GM12873 (cell line): Measurements from ENCODE around the gene ENOX1.
A peak's percentile ranks its signal among the peaks of the same experiment; 100 is the strongest.

ENCODE experiments used
- TF ChIP-seq, protein P1 (sequence below): IDR thresholded peaks from 2 replicates; pipeline ENCODE4 v1.5.1; 2012; ENCODE audit warnings: low read depth, mild to moderate bottlenecking, moderate library complexity, low read length, control low read depth; ENCODE audit not compliant: insufficient read depth; ENCODE audit errors: missing control alignments

Gene ENOX1

GRCh38 chr13:43797869-43798268, 11.1 kb upstream of the ENOX1 start:
- TF ChIP-seq, protein P1, sequence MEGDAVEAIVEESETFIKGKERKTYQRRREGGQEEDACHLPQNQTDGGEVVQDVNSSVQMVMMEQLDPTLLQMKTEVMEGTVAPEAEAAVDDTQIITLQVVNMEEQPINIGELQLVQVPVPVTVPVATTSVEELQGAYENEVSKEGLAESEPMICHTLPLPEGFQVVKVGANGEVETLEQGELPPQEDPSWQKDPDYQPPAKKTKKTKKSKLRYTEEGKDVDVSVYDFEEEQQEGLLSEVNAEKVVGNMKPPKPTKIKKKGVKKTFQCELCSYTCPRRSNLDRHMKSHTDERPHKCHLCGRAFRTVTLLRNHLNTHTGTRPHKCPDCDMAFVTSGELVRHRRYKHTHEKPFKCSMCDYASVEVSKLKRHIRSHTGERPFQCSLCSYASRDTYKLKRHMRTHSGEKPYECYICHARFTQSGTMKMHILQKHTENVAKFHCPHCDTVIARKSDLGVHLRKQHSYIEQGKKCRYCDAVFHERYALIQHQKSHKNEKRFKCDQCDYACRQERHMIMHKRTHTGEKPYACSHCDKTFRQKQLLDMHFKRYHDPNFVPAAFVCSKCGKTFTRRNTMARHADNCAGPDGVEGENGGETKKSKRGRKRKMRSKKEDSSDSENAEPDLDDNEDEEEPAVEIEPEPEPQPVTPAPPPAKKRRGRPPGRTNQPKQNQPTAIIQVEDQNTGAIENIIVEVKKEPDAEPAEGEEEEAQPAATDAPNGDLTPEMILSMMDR, result no peak

DNA sequence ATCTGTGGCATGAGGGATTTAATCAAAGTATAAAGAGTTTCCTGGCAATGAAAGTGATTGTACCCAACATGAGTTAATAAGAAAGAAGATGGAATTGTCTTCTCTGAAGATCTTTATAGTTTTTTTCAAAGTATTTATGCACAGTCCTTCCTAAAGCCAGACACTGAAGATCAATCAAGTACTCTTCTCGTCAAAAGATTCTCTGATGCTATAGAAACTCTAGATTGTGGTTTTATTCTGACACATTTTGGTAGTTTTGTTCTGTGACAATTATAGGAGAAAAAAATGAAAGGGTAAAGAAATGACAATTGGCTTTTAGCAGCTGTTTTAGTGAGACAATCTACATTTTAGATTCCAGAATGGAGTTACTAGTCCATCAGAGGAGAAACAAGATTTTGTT, 10.4 kb upstream of the ENOX1 start:
- TF ChIP-seq, protein P1, result no peak

DNA sequence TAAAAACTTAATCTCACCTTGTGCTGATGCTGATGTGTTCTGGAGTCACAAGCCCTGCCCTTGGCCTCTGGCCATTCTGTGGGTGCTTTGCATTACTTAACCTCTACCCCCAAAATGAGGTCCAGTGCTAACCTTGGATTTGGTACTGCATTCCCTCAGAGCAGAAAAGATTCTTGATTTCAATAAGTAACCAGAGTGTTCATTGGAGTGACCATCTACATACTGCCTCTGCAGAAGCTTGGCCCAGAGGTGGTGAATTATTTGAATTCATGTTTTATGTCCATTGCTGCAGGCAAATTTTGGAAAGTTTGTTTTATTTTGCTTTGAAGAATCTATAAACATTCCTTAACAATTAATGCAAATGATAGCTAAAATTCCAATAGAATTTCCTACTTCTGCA, 7.6 kb upstream of the ENOX1 start:
- TF ChIP-seq, protein P1, result no peak

GRCh38 chr13:43792076-43792881, 5.5 kb upstream of the ENOX1 start:
- TF ChIP-seq, protein P1, result no peak

- TF ChIP-seq, protein P1, result peak; percentile 48
Measured at GRCh38 chr13:43787997-43788396, 1.2 kb upstream of the ENOX1 start.

DNA sequence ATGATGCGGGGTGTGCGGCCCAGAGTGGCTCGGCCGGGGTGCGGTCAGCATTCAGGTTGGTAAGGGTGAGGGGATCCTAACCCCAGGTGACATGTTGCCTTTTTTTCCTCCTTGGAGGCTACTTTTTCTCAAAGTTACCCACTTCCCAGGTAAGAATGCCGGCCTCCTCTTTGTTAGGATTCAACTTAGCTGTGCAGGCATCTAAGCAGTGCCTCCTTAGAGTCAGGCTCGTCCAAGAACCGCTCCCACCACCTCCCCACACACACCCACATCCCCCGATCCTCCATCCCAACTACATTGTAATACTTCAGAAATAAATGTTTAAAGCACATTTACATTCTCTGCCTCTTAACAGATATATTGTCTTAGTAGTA, 733 bp upstream of the ENOX1 start:
- TF ChIP-seq, protein P1, result no peak

- TF ChIP-seq, protein P1, result no peak
Measured at GRCh38 chr13:43786472-43786765, 353 bp downstream of the ENOX1 start.
